ENCODE measurements around the gene FCN1.

The FCN1 gene

DNA sequence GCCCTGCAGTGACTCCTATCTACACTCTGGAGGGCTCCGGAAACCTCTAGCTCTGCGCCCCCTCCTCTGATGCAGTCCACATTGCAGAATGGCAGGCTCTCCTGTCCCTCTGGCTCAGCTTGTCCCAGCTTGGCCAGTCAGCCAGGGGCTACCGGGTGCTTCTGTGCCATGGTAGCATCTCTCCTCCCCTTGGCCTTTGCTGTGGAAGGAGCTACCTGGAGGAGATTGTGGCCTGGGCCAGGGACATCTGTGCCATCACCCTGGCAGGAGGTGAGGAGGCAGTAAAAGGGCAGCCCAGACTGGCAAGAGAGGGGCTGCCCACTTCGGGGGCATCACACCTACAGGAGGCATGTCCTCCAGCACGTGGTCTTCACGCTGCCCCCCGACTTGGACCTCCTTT, 38.1 kb upstream of the FCN1 start:
- DNase-seq (ENCODE audit: low read depth, low spot score) = no peak
- no peak overlapping the region for H3K4me3 ChIP-seq (ENCODE audit: low read length)

DNA sequence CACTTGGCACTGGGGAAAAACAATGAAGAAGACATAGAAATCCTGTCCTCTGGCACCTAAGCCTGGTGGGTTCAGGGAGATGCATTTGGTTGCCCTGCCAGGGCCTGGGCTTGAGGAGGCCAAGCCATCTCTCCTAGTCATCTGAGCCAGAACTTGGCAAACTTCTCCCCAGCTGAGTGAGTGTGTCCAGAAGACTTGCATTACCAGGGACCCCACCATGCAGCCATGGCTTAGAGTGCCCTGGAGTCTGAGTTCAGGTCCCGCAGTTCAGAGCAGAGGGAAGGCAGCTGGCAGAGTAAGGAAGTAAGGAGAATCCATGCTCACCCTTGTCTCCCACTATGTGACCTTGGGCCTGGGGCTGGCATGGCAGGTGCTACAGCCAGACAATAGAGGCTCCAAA, 37.4 kb upstream of the FCN1 start:
- H3K4me3 ChIP-seq (ENCODE audit: low read length) = no peak overlapping the region
- no peak for DNase-seq (ENCODE audit: low read depth, low spot score)

DNA sequence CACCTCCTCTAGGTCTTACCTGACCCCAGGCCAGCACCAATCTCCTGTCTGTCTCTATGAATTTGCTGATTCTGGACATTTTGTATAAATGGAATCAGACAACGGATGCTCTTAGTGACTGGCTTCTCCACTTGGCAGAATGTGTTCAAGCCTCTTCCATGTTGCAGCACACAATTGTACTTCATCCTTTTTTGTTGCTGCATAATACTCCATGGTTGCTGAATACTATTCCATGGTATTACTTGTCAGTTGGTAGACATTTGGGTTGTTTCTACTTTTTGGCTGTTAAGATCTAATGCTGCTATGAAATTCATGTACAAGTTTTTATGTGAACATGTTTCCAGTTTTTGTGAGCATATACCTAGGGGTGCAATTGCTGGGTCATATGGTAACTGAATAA, 34.3 kb upstream of the FCN1 start:
- no peak for DNase-seq (ENCODE audit: low read depth, low spot score)

DNA sequence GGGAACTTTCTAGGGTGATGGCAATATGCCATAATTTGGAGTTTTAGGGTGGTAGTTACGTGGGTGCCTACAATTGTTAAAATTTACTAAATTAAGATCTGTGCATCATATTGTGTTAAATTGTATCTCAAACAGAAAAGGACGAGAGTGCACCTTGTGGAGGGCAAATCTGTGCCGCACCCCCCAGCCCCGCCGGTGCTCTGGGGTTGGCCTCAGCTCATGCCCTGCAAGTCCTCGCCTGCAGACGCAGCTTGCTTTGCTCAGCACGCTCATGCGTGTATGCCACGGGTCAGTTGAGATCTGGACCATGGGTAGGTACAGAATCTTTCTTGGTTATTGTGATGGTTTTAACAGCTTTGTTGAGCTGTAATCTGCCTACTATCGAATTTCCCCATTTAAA, 33.7 kb upstream of the FCN1 start:
- no peak overlapping the region for H3K4me3 ChIP-seq (ENCODE audit: low read length)
- no peak for DNase-seq (ENCODE audit: low read depth, low spot score)

More for the DNA sequence above, 34.3 kb upstream of the FCN1 start:
- no peak overlapping the region for H3K4me3 ChIP-seq (ENCODE audit: low read length)

DNA sequence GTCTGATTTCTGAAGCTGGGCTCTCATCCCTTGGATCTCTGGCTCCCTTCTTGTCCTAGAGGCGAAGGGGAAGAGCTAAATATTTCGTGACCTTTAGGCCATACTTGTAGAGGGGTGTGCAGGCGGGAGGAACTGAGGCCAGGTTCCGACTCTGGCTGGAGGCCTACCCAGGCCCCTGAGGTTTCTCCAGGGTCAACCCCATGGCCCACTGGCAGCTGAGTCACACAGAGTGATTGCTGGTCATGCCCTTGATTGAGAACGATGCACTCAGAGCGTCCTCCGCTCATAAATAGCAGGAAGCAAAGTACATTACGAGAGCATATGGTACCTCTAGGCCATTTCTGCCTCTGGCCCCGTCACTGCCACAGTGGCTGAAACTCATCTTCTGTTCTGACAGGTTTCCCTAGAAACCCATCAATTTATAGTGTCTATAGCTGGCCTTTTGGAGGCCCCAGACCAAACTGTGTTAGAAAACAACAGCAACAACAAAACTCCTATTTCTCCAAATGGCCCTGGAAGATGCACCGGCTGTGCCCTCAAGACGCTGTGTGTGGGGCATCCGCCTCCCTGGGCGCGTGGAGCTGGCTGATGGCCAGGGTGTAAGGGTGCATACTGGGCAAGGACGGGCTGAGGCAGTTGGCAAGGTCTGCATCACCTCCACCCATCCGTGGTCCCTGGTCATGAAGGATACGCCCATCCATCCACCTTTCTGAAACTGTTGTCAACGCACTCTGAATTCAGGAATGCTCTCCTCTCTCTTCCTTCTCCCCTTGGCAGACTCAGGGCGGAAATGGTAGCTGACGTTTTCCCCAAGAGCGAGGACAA, 32.9 kb upstream of the FCN1 start:
- H3K4me3 ChIP-seq (ENCODE audit: low read length) = no peak overlapping the region
- no peak for DNase-seq (ENCODE audit: low read depth, low spot score)

DNA sequence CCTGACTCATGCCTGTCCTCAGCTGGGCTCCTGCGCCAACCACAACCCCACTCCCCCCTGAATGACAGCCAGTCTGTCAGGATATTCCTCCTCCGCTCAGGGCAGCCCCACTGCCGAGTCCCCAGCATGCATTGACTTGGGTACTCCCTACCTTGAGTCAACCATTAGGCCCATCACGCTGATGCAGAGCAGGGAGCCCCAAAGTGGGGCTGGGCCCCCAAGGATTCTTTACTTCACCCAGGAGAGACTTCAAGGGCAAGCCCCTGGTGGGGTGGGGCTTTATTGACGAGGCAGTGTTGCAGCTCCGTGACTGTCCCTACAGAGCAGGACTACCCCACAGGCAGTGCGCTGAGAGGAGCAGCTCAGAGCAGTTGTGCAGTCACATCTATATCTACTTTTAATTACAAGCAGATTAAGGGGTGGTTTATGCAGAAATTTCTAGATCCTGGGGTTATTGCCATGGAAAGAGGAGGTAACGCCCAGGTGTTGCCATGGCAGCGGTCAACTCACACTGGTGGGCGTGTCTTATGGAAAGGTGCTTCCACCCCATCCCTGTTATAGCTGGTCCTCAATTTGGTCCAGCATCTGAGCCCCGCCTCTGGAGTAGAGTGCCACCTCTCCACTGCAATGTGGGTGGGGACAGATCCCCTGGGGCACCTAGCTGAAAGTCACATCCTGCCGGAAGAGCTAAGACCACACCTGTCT, 32.1 kb upstream of the FCN1 start:
- no peak for DNase-seq (ENCODE audit: low read depth, low spot score)
- no peak overlapping the region for H3K4me3 ChIP-seq (ENCODE audit: low read length)

DNA sequence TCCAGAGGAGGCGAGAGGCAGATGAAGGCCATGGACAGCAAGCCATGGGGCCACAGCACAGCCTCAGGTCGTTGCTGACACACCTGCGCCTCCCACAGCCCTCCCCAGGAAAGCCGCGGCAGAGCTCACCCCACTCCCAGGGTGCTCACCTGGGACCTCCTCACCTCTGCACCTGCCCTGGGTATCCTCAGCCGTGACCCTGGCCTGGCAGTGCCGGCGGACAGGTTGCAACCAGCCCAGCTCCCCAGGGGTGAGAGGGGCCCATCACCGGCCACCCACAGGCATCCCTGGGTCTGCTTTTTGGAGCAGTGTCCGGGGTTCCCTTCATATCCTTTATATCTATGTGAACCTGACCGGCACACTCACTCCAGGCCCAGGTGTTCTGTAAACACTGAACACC, 30.4 kb upstream of the FCN1 start:
- DNase-seq (ENCODE audit: low read depth, low spot score) = no peak
- no peak overlapping the region for H3K4me3 ChIP-seq (ENCODE audit: low read length)

DNA sequence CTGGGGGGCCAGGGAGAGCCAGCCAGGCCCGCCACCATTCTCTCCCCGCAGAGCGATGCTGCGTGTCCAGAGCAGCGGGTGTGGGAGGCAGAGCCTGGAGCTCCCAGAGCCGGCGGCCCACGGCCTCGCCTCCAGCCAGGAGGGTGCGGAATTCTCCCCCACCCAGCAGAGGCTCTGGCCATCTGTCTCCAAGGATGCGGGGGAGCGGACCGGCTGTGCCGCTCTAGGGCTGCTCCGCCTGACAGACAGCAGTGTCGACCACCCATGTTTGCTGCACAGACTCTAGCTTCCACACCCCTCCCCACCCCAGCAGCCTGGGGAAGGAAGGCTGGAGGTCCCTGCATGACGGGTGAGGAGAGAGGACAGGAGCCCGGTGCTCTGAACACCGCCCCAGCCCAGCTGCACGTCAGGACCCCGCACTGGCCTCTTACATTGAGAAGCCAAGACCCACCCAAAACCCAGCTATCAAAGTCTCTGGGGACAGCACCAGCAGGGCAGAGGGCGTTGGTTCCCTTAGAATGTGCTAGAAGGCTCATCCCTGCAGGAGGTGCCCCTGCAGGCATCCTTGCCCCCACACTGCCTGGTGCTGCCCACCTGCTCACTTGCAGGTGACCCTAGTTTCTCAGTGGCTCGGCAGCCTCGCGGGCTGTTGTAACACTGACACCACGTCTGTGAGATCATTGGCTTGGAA, 29.7 kb upstream of the FCN1 start:
- no peak overlapping the region for H3K4me3 ChIP-seq (ENCODE audit: low read length)
- DNase-seq (ENCODE audit: low read depth, low spot score) = no peak

DNA sequence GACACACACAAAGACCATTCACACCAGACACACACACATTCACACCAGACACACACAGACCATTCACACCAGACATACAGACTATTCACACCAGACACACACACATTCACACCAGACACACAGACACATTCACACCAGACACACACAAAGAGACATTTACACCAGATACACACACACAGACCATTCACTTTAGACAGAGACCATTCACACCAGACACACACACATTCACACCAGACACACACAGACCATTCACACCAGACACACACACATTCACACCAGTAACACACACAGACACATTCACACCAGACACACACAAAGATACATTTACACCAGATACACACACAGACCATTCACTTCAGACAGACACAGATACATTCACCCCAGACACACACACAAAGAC, 29.0 kb upstream of the FCN1 start:
- DNase-seq (ENCODE audit: low read depth, low spot score) = no peak
- H3K4me3 ChIP-seq (ENCODE audit: low read length) = no peak overlapping the region

DNA sequence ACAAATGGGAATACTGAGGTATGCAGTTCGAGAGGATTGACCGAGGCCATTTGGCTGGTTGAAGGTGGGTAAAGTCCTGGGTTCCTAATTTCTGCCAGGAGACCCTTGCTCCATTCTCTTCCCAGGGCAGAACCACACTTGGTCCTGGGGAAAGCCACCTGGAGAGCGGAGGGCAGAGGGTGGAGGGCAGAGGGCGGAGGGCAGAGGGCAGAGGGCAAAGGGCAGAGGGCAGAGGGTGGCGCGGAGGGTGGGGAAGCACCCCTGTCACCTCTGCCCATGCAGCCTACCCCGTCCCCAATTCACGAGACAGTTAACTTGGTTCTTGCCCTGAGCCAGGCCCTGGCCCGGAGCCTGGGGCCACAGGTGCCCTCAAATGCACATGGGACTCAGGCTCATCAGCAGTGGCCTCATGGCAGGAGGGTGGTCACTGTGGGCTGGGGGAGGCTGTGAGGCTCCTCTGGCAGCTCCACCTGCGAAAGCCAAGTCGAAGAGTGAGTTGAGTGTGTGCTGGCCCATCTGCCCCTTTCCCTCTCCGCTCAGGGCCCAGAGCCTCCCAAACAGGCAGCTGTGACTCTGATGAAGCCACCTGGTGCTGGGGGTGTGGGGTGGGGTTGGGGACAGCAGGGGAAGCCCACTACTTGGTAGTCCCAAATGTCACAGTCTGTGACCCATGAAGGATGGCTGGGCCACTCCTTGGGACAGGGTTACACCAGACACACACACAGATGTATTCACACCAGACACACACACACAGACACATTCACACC, 28.0 kb upstream of the FCN1 start:
- H3K4me3 ChIP-seq (ENCODE audit: low read length) = no peak overlapping the region
- DNase-seq (ENCODE audit: low read depth, low spot score) = no peak

DNA sequence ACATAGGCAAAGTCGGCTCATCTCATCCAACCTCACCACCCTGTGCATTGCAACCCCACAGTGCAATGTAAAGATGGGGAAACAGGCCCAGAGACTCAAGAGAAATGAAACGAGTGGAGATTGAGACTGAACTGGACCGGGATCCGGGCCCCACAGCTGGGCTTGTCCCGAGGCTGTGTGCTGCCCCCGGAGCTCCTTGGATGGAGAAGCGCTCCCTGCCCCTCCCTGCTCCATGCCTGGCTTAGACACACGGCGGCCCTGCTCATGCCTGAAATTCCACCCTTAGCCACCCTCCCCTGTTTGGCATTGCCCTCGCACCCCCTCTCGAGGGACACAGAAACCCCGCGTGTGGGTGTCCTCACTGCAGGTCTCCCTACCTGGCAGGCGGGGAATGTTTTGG, 27.2 kb upstream of the FCN1 start:
- no peak for DNase-seq (ENCODE audit: low read depth, low spot score)
- H3K4me3 ChIP-seq (ENCODE audit: low read length) = no peak overlapping the region

DNA sequence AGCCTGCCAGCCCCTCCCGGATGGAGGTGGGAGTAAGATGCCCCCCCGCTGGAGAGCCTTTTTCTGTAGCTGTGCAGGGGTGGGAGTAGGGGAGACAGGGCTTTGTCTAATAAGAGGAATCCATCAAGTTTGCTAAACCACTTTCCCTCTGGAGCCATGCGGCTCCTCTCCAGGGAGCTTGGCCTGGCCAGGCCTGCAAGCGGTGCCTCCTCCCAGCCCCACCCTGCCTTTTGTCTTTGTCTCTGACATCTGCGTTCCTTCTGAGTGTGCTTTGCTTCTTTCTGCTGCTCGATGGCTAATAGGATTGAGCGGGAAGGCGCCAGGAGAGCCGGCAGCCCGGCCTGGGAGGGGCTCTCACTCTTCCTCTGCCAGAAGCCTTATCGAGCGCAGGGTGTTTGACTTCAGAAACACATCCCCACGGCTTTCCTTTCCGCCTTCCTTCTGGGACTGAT, 26.7 kb upstream of the FCN1 start:
- DNase-seq (ENCODE audit: low read depth, low spot score) = no peak
- no peak overlapping the region for H3K4me3 ChIP-seq (ENCODE audit: low read length)

DNA sequence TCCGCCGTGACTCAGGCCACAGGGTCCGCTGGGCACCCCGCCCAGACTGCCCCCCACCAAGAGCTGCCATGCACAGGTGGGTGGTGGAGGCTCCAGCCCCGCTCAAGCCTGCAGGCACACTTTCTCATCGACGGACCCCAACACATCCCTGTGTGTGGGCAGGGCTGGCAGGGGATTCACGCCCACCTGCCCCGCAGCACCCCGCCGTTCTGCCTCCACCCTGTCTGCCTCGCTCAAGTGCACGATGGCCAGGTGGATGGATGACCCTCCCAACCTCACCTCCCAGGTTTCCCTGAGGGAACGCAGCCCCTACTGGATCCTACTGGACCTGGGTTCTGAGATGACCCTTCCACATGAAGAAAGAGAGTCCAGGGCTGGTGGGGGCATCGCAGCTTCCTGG, 26.1 kb upstream of the FCN1 start:
- H3K4me3 ChIP-seq (ENCODE audit: low read length) = no peak overlapping the region
- no peak for DNase-seq (ENCODE audit: low read depth, low spot score)

DNA sequence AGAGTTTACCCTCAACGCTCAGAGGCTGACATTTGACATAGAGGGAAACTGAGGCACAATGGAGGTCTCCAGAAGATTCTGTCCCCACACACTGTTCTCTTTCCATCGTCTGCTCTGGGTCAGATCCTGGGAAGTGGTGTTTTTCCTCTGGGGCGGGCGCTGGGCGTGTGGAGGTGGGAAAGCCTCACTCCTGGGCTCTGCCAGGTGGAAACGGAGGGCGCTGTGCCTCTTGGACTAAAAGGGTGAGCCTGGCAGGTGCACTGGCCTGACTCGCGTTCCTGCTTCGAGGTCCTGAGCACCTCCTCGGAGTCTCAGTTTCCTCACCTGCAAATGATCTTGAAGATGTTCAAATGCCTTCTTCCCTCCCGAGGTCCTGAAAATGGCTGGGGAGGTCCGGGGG, 25.7 kb upstream of the FCN1 start:
- no peak overlapping the region for H3K4me3 ChIP-seq (ENCODE audit: low read length)
- no peak for DNase-seq (ENCODE audit: low read depth, low spot score)

DNA sequence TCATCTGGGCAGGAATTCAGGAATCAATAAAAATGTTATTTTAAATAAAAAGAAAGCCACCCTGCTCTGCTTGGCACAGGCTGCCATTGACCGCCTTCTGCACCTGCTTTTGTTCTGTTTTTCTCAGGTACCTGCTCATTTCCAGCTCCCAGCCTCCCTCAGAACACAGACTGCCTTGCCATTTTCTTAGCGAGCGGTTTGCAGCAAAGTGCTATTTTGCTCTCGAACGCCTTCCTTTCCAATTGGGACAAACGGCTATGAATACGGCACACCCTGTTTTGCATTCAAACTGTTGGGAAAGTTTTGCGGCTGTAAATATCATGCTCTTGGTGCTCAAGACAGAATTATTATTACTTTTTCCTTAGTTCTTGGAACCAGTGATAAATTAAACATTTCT, 25.1 kb upstream of the FCN1 start:
- DNase-seq (ENCODE audit: low read depth, low spot score) = no peak
- H3K4me3 ChIP-seq (ENCODE audit: low read length) = no peak overlapping the region

DNA sequence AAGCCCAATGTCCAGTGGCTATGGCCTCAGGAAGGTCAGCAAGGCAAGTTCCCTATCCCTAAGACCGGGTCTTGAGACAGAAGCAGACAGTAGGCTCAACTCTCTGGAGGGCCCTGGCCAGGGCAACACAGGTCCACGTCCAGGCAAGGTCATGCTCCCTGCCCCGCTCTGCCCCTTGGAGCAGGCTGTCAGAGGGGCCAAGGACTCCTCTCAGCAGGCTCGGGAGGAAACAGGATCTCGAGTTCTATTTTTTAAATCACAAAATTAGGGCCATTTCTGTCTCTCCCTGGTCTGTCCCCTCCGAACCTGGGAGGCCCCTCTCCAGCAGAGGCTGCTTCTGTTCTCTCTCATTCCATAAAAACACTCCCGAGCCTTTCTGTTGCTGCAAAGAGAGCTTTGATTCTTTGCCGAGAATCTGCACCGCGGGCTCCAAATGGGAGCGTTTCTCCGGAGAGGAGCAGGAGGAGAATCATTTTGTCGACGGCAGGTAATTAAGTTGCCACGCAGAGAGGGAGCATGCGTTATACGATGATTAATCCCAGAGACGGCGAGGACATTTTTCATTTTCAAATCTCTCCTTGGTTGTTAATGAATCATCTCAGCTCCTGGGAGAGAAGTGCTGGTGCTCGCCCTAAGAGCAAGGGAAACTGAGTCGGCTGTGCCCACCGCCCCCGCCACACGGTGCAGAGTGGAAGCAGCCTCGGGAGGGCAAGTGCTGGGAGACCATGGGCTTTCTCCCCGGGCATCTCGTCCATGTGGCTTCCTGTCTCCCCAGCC, 24.5 kb upstream of the FCN1 start:
- H3K4me3 ChIP-seq (ENCODE audit: low read length) = no peak overlapping the region
- no peak for DNase-seq (ENCODE audit: low read depth, low spot score)

DNA sequence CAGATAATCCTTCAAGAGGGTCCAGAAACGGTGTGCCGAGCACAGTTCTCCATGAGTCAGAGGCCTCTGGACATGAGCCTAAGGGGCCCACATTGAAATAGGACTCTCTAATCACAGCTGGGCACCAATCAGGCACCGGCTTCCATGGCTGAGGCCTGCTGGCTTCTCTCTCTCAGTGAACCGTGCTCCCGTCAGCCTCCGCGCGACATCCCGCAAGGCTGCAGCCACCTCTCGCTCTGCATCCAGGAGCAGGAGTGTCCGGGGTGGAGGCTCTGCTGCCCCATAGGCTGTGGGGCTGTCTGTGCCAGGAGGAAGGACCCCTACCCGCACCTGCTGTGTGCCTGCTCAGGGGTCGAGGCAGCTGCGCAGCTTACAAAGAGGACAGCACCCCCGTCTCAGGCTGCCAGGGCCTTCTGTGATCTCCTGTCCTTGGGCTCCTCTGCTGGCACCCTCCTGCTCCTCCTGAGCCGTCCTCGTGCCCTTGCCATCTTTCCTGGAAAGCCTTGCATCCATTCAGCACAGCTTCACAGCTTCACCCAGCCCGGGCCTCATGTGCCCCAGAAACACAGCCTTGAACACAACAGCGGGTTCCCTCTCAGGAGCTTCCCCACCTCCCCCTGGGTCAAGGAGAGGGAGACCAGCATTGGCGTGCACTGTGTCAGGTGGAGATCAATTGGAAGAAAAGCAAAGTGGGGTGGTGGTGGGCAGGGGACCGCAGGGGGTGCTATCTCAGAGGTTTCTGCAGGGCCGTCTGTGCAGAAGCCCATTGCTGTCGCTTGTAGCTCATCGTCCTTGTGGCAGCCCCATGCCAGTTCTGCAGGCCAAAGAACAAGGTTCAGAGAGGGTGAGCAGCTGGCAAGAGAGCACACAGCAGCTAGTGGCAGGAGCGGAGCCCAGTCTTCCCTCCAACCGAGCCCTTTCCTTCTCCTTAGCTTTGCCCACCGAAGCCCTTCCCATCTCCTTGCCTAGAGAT, 22.8 kb upstream of the FCN1 start:
- DNase-seq (ENCODE audit: low read depth, low spot score) = no peak
- no peak overlapping the region for H3K4me3 ChIP-seq (ENCODE audit: low read length)

DNA sequence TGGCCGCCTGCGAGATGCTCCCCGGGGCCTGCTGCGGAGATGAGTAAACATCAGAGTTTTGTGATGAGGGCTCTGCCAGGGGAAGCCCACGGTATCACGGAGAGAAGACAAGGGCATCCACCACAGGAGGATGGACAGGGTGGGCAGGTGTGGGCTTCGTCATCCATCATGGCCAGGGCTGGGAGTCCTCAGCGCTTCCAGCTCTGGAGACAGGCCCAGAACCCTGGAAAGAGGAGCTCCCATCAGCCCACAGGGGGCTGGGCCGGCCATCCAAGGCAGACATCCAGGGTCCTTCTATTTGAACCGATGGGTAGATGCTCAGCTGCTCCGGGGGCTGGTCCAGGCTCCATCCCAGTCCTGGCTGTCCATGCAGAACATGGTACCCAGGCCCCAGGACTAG, 22.1 kb upstream of the FCN1 start:
- no peak overlapping the region for H3K4me3 ChIP-seq (ENCODE audit: low read length)

More for the DNA sequence above, 22.1 kb upstream of the FCN1 start:
- DNase-seq (ENCODE audit: low read depth, low spot score) = no peak

Measured in Jurkat, Clone E6-1 (cell line).